HG03469 (cell line): ENCODE measurements around the gene FABP3.

ENCODE experiments used
- ATAC-seq: cut with Tn5 transposase; IDR thresholded peaks from one replicate; pipeline ENCODE4 v1.9.1; 2021; ENCODE audit warnings: mild to moderate bottlenecking, moderate library complexity, moderate number of reproducible peaks; ENCODE audit not compliant: unreplicated experiment

Gene FABP3

DNA sequence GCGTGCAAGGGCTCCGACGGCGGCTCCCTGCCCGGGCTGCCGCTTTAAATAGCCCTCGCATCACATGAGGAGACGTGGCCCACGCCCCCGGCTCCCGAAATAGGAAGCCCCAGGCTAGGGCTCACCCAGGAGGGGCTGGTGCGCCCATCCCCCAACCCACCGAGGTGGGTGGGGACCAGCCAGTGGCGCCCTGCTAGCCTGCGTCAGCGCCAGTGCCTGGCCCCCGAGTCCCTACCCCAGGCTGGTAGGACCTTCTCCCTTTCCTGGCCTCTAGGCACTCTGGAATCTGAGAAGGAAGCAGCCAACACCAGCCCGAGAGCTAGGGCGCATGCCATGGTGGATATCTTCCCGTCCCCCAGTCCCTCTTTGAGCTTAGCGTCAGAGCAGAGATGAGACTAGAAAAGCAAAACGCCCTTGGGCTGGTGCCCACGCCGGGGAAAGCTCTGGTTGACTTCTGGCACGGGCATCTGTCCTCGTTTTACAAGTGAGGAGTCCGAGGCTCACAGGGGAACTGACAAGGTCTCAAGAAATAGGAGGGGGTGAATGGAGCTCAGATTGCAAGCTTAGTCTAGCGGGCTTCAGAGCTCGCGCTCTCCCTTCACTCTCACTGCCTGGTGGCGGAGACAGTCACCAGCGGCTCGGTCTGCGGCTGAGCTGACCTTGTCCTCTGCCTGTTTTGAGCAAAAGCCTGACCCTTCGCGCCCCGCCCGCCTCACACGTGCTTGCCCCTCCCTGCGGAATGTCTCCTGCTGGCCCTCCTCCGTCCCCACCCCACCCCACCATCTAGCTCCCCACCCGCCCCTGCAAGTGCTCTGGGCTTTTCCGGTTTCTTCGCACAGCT lies at the start of gene FABP3:
Gene FABP3 (minus strand): TSS at position 21 of the 841 bp plus-strand sequence. CDS start 62 bp downstream, outside the sequence.
- no peak for ATAC-seq

GRCh38 chr1:31421371-31422040 lies 48.6 kb upstream of the FABP3 start:
- no peak for ATAC-seq

DNA sequence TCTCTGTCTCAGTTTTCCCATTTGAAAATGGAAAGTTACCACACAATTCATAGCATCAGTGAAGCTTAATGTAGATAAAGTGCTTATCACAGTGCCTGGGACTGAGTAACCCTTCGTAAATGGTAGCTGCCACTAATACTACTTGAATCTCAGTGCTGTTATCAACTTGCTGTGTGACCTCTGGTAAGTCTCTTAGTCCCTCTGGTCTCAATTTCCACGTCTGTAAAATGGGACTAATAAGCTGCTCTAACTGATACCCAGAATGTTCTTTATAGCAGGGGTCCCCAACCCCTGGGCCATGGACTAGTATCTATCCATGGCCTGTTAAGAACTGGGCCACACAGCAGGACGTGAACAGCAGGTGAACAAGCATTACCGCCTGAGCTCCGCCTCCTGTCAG lies 47.8 kb upstream of the FABP3 start:
- ATAC-seq, result no peak

DNA sequence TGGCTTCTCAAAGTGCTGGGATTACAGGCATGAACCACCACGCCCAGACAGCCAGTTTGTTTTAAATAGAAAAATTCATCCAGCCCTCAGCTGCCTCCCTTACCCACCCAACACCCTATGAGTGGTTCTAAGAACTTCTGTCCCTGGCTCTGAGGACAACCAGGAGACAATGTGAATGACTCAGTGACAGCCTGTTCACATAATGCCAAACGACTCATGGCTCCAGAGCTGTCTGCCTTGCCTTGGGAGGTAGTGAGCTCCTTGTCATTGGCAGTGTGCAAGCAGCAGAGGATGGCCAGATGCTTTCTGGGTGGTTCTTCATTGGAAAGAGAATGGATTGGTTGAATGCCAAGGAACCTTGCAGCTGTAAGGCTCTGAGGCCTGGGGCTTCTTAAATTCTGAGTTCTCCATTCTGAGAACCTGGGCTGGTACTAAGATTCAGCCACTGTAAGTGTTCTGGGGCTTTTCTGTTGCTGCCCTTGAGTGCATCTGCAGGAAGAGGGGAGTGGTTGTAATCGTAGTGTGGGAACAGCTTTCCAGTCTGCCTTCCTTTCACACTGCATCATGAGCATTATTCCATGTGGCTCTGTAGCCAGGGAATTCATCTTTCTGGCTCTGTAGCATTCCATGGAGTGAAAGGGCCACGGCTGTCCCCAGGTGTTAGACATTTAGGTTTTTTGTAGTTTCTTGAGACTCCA lies 45.9 kb upstream of the FABP3 start:
- no peak for ATAC-seq

- no peak for ATAC-seq
Measured at GRCh38 chr1:31417148-31417547, 44.3 kb upstream of the FABP3 start.

GRCh38 chr1:31416101-31416736 lies 43.3 kb upstream of the FABP3 start:
- no peak for ATAC-seq

DNA sequence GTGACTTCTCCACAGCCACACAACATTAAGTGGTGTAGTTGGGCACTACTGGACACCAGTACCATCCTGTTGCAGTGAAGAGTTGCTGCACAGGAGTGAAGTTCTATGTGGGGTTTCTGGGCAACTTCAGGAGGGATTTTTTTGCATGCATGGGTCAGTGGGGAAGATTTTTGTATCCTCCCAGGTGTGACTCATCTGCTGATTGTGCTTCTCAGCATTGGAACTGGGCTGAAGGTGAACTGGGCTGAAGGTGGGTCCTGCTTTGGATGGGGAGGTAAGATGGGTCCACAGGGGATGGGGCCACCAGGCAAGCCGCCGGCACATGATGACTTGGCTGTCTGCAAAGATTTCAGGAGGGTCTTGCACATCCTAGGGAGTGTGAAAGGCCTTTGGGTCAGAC lies 42.8 kb upstream of the FABP3 start:
- no peak for ATAC-seq

DNA sequence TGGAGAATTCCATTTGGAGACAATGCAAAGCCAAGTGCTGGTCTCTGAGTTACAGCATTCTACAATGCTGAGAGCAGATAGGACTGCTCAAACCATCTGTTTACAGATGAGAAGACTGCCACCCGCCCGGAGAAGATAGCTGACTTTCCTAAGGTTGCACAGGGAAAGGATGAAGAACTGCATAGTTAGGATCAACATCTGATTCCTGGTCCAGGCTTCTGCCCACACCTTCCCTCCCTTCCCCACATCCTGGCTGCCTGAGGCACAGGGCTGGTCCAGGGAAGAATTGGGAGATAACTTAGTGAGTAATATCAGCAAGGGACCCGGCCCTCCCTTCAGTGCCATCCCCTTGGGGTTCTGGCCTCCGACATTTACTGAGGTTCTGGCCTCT lies 42.1 kb upstream of the FABP3 start:
- ATAC-seq, result no peak

- ATAC-seq, result no peak
Measured at GRCh38 chr1:31413405-31414001, 40.6 kb upstream of the FABP3 start.

DNA sequence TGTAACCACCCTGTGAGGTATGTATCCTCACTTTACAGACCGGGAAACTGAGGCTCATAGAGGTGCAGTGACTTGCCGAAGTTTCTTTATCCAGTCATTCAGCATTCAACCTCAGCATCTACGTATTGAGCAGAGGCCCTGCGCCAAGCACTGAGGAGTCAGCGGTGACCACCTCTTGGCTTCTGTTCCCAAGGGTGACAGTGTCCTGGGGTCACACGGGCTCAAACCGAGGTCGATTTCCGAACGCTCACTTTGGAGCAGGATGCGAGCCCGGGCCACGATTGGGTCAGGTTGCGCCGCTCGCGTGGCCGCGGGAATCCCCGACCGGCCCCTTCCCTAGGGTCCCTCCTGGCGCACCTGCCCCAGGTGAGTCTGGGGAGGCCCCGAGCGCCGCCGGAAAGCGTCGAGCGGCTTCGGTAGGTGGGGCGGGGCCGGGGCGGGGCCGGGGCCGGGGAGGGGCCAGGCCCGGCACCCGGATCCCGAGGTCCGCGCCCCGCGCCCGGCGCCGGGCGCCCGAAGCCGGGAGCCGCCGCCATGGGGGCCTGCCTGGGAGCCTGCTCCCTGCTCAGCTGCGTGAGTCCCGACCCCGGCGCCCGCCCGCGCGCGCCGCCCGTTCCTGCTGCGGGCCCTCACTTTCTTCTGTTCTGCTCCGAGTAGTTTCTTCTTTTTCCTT lies 40.0 kb upstream of the FABP3 start, which contains the start of gene SERINC2:
Gene SERINC2 (plus strand): TSS at position 482 of the 673 bp plus-strand sequence. CDS start 53 bp downstream, at position 535.
- ATAC-seq, result no peak

- no peak for ATAC-seq
Measured at GRCh38 chr1:31412205-31412604, 39.3 kb upstream of the FABP3 start.

DNA sequence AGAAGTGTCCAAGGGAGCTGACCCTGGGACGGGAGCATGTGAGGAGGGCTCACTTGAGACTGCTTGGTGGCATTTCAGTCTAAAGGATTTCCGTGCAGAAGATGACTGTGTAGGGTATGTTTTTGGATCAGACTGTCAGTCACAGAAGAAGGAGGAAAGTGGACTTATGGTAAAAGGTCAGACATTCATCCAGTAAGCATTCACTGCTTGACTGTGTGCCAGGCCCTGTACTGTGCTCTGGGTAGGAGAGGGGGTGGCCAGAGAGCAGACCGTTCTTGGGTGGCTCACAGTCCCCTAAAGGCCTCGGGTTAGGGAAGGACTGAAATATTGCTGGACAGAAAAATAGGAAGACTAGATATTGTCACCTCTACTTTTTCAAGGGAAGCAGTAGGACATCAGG lies 38.0 kb upstream of the FABP3 start:
- no peak for ATAC-seq

GRCh38 chr1:31409946-31410858 lies 37.3 kb upstream of the FABP3 start:
- ATAC-seq, result no peak

GRCh38 chr1:31408788-31409318 lies 36.0 kb upstream of the FABP3 start:
- ATAC-seq, result no peak

GRCh38 chr1:31407029-31407626 lies 34.3 kb upstream of the FABP3 start:
- no peak for ATAC-seq

DNA sequence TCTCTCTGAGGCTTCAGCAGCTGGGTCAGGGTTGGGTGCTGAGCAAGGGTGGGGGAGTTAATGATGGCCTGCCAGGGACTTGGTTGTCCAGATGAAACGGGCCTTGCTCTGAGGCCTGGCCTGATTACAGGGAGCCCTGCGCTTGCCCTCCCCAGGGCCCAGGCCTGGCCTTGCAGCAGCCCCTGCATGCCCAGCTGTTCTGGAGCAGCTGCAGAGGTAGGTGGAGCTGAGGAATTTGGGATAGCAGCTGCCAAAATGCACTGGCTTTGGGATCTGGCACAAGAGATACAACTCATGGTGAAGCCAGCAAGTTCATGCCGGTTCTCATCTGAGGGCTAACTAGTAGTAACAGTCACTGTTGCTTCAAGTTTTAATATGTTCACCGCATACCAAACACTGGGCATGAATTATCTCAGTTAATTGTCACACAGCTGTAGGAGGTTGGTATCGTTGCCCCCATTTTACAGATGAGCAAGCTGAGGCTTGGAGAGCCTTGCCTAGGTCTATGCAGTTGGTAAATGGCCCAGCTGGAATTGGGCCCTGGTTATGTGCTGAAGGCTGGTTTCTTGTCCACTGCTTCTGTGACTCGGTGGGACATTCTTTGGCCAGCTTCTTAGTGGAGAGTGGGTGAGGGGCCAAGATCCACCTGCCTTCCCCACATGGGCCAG lies 32.8 kb upstream of the FABP3 start:
- ATAC-seq, result no peak

DNA sequence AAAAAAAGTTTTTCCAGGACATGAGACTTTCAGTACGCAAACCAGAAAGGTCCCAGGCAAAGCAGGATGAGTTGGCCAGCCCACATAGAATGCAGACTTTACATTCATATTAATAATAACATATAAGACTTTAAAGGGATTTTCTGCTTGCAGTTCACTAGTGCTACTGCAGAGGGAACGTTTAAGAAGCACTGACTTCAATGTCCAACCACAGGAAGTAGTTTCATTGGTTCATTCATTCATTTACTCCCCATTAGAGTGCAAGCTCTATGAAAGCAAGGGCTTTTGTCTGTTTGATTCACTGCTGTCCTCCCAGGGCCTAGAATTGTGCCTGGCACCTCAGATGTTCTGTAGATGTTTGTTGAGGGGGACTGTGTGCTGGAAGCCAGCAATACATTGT lies 28.4 kb upstream of the FABP3 start:
- no peak for ATAC-seq

- no peak for ATAC-seq
Measured at GRCh38 chr1:31400393-31400792, 27.5 kb upstream of the FABP3 start.
